Fibroblast of skin of scalp (primary cell): ENCODE data around the gene UBE2G2.

Source experiments
- DNase-seq: peaks from one replicate; pipeline ENCODE4 v3.0.0-alpha.2; 2013

The UBE2G2 gene

DNA sequence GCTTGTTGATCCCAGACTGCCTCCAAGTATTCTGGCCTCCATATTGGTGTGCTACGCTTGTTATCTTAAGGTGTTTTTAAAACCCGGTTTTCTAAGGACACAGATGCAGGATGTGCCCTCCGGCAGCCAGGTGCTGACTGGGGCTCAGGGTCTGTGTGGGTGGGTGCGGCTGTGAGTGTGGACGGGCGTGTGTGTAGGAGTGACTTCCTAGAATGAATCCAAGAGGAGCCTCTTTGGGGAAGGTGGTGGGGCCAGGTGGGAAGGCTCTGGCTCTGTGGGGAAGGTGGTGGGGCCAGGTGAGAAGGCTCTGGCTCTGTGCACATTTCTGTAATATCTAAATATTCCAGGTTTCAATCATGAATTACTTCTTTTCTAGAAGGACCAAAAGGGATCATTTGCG is 77.4 kb downstream of the UBE2G2 start:
- no peak for DNase-seq

DNA sequence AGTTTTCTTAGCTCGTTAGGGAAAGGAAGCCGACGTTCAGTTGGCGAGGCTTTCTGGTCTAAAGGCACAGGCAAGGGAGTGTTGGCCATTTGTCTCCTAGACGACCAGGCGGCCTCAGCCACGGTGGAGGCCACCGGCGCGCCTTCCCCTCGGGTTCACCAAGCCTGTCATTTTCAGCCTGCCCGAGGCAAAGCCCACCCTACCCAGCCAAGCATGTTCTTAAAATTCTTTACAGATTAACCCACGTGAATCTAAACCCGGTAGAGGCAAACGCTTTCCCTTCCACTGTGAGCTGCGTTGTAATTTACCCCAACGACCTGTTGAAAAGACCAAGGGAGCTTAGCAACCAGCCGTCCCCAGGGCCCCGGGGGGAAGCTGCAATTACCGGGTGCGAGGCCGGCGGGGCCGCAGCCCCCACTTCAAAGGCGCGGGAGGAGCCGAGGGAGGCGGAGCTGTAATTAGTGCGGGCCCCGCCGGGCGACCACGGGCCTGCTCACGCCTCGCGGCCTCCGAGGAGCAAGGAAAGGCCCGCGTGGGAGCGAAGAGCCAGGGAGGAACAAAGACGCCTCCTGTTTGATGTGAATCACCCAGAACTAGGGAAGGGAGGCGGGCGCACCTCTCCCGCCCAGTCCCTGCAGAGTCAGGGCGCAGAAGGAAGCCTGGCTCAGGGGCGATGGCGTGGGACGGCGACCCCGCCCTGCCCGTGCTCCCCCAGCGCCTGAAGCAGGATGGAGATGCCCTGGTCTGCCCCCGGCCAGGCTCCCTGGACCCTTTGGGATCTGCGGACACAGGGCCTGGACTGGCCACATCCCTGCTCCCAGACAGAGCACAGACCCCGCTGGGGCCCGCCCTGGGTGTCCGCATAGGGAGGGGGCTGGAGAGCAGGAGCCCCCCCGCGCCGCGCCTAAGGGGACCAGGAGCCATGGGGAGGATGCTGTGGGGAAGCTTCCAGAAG is 78.2 kb downstream of the UBE2G2 start:
- DNase-seq = no peak

DNA sequence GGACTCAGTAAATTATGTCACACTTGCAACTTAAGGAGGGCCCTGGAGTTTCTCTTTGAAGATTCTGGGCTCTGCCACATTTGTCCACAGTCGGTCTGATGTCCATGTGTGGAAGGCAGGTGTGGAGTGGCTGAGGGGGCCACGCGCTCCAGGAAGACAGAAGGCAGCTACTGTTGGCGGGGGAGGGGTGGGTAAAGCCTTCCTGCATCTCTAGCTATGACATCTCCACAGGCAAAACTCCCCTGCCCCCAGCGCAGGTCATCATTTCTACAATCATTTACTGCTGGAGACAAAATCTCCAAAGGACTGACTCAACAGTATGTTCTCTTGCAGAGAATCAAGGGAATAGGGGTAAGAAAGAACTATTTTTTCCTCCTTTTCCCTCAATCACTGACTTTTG is 78.9 kb downstream of the UBE2G2 start:
- DNase-seq = no peak

DNA sequence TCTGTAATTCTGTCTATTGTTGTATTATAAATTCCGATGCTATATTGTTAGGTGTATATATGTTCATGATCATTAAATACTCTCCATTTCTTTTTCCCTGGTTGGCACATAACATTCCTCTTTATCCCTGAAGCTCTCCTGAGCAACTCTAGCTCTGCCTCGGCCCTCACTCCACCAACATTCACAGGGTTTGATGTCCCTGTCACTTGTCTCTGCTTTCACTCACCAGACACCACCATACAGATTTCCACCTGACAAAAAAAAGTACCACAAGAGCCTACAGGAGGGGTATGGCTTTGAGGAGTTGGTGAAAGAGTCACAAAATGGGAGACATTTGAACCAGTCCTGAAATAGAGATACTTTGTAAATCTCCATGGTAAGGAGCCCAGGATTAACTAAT is 81.5 kb downstream of the UBE2G2 start:
- DNase-seq = no peak
